ENCODE measurements around the gene SIPA1L3.
A peak's percentile ranks its signal among the peaks of the same experiment; 100 is the strongest.

The SIPA1L3 gene

GRCh38 chr19:37979547-37980082, 72.6 kb downstream of the SIPA1L3 start:
- no peak for DNase-seq

DNA sequence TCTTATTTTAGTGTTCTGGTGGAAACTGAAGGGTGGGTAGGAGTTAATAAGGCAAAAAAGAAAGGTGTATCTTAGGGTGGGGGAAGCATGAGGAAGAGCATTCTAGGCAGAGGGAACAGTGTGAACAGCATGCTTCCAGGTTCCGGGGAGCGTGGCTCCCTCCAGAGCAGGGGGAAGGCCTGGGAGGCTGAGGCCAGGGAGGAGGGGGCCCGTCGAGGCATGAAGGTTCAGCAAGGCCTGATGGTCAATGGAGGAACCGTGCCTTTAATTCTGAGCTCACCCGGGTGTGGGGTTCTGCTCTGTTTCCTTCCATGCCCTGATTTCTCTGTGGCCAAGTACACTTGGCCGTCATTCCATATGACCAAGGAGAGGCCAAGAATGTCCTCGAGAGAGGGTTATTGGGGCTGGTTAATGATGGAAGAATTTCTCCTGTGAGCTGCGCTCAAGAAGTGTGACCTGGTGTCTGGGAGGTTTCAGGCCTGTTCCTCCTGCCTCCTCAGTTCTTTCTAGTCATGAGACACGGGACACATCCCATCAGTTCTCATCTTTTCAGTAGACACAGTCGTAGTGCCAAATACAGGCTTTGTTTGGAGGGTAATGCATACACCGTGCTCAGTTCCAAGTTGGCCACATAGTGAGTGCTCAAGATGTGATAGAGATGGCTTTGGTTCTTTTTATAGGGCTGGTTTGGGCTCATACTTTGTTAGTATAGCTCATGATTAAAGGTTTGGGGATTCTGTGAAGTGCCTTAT, 73.6 kb downstream of the SIPA1L3 start:
- no peak for DNase-seq

- DNase-seq: no peak
Observed at GRCh38 chr19:37981785-37982475, 74.9 kb downstream of the SIPA1L3 start.

DNA sequence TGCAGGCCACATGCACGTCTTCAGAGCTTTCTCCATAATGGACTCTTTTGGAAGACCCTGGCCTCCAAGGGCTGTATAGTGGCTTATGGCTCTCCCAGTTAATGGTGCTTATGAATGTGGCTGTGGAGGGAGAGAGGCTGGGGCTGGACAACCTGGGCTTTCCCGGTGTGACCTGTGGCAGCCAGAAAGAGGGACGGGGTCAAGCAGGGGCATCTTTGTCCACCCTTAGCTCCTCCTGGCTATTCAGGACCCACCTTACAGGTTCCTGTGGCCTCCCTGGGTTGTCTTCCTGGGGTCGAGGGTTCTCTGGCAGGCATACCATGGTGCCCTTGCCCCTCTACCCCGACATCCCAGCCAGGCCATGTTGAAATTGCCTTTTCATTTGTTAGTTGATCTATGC, 75.6 kb downstream of the SIPA1L3 start:
- DNase-seq: no peak

DNA sequence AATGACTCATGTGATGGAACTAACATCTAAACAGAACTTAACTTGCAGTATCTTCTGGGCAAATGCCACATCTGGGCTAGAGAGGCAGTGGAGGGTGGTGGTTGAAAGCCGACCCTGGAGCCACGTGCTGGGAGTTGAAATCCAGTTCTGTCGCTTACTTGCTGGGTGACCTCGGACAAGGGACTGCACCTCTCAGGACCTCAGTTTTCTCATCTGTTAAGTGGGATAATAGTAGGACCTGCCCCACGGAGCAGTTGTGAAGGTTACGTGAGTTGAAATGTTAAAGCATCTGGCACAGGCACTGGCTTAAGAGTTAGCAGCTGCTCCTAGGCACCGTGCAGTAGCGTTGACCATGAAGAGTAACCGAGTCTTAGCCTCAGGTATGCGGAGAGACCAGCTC, 76.1 kb downstream of the SIPA1L3 start:
- DNase-seq: no peak

GRCh38 chr19:37983916-37984315, 76.9 kb downstream of the SIPA1L3 start:
- DNase-seq: no peak

GRCh38 chr19:37986048-37986750, 79.2 kb downstream of the SIPA1L3 start:
- DNase-seq: no peak

- no peak for DNase-seq
Observed at GRCh38 chr19:37987356-37988332, 80.6 kb downstream of the SIPA1L3 start.

DNA sequence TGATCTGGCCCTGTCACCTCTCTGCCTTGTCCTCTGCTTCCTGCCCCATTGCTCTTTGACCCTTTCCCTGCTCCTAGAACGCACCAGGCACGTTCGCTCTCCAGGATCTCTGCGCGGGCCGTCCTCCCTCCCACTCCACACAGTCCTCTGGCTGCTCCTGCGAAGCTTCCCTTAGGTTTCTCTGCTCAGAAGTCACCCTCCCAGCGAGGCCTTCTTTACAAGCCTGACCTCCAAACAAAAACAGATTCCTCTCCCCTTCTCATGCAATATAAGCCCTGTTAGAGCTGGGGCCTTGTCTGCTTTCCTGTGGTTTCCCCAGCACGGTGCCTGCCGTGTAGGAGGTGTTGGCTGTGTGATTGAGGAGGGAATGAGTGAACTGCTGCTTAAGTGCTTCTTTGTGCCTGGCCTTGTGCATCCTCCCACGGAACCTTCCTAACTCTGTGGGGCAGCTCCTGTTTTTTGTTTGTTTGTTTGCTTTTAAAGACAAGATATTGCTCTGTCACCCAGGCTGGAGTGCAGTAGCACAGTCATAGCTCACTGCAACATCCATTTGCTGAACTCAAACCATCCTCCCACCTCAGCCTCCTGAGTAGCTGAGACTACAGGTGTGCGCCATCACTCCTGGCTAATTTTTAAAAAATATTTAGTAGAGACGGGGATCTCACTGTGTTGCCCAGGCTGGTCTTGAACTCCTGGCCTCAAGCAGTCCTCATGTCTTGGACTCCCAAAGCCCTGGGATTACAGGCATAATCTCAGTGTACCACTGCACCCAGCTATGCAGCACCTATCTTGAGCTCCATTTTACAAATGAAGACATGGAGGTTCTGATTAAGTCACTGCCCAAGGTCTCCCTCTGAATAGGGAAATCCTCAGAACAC, 82.0 kb downstream of the SIPA1L3 start:
- DNase-seq: peak; percentile 36

DNA sequence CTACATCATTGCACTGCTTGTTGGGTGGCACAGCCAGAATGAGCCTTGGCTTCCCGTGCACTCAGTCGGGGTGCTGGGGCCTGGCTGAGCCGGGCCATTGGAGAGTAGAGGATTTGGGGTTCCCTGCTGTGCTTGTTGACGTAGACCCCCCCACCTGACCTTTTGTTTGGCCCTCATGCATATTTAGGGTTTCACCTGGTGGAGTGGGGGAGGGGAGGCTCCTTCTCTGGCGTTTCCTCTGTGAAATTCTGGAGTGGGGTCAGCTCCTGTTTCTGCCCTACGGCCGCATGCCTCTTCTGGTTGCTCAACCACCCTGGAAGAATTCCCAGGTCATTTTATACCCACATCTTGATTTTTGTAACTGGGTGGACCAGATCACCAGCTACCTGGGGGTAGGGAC, 82.8 kb downstream of the SIPA1L3 start:
- no peak for DNase-seq

GRCh38 chr19:37990362-37990761, 83.4 kb downstream of the SIPA1L3 start:
- DNase-seq: no peak

GRCh38 chr19:37991176-37991835, 84.3 kb downstream of the SIPA1L3 start:
- no peak for DNase-seq

- DNase-seq: no peak
Observed at GRCh38 chr19:37991841-37992248, 84.8 kb downstream of the SIPA1L3 start.

- no peak for DNase-seq
Observed at GRCh38 chr19:37992761-37993160, 85.8 kb downstream of the SIPA1L3 start.

DNA sequence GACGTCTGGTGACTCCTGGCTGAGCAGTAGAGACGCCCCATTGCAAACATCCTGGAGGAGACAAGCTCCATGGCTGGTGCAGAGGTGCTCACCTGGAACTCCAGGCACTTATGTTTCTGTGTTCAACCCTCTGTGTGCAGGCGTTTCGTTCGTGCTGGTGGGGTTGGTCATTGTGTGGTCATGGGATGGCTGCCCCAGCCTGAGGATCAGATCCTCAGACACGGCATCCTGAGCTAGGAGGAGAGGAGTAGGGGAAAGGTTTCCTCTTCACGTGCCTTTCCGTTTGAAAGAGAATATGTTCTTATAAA, 87.8 kb downstream of the SIPA1L3 start:
- DNase-seq: no peak

DNA sequence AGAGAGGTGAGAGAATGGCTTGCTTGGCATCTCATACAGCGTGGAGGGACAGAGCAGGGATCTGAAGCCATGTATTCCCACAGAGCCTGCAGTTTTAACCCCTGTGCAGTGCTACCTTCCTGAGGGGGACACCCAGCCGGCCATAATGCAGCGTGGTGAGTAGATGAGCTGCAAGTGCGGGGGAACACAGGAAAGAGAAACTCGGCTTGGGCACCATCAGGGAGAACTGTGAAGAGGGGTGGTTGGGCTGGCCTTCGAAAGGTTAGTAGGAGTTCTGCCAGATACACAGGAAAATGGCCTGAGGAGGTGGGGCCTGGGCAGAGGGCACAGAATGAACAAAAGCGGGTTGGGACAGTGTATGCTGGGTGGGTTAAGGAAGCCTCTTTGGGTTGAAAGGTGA, 88.3 kb downstream of the SIPA1L3 start:
- no peak for DNase-seq

- DNase-seq: peak; percentile 94
Observed at GRCh38 chr19:37997911-37998344, 90.9 kb downstream of the SIPA1L3 start.

GRCh38 chr19:37998801-37999308, 91.8 kb downstream of the SIPA1L3 start:
- no peak for DNase-seq

- DNase-seq: peak; percentile 97
Observed at GRCh38 chr19:37999309-38000213, 92.6 kb downstream of the SIPA1L3 start.

Measured in fibroblast of skin of scalp (primary cell).